GM18505 (cell line): ENCODE measurements around the gene ATOH8.

Experiments used
- ATAC-seq: cut with Tn5 transposase; IDR thresholded peaks from one replicate; pipeline ENCODE4 v1.9.1; 2021; ENCODE audit not compliant: unreplicated experiment
- POLR2A ChIP-seq: IDR thresholded peaks from 4 replicates; pipeline ENCODE4 v1.6.1; 2011; ENCODE audit warnings: borderline replicate concordance; ENCODE audit not compliant: insufficient read depth, insufficient read length; ENCODE audit errors: extremely low read depth

ATOH8 gene

GRCh38 chr2:85725451-85725850, 28.3 kb upstream of the ATOH8 start:
- ATAC-seq = no peak
- TF ChIP-seq POLR2A = no peak

GRCh38 chr2:85727798-85728197, 26.0 kb upstream of the ATOH8 start:
- TF ChIP-seq POLR2A = no peak
- no peak for ATAC-seq

GRCh38 chr2:85728342-85728741, 25.4 kb upstream of the ATOH8 start:
- TF ChIP-seq POLR2A = no peak
- no peak for ATAC-seq

- TF ChIP-seq POLR2A = no peak
- no peak for ATAC-seq
These were observed 24.6 kb upstream of the ATOH8 start for GRCh38 chr2:85728883-85729824.

- no peak for ATAC-seq
- no peak for TF ChIP-seq POLR2A
These were observed 23.8 kb upstream of the ATOH8 start for GRCh38 chr2:85729825-85730510.

- ATAC-seq = no peak
- TF ChIP-seq POLR2A = no peak
These were observed 23.0 kb upstream of the ATOH8 start for GRCh38 chr2:85730686-85731230.

GRCh38 chr2:85731606-85732005, 22.2 kb upstream of the ATOH8 start:
- ATAC-seq = no peak

GRCh38 chr2:85732467-85733120, 21.2 kb upstream of the ATOH8 start:
- TF ChIP-seq POLR2A = no peak
- no peak for ATAC-seq

More at GRCh38 chr2:85731606-85732005, 22.2 kb upstream of the ATOH8 start:
- no peak for TF ChIP-seq POLR2A

- no peak for TF ChIP-seq POLR2A
- ATAC-seq = no peak
These were observed 20.4 kb upstream of the ATOH8 start for GRCh38 chr2:85733121-85733960.

- no peak for ATAC-seq
- TF ChIP-seq POLR2A = no peak
These were observed 19.8 kb upstream of the ATOH8 start for GRCh38 chr2:85734015-85734414.

GRCh38 chr2:85734942-85735608, 18.7 kb upstream of the ATOH8 start:
- no peak for ATAC-seq
- no peak for TF ChIP-seq POLR2A

- no peak for TF ChIP-seq POLR2A
- ATAC-seq = no peak
These were observed 18.1 kb upstream of the ATOH8 start for GRCh38 chr2:85735691-85736090.
